NK-92 (cell line): ENCODE measurements around the gene FSHB.
"Not testable (repeated sequence)": the region's sequence is repeated elsewhere in the genome, so short reads cannot be mapped to it uniquely, and the experiment has no call there.

Source experiments
- DNase-seq: peaks from one replicate; lab custom pipeline; 2025; ENCODE audit not compliant: unreplicated experiment; lab: John Stamatoyannopoulos, UW

FSHB gene

DNA sequence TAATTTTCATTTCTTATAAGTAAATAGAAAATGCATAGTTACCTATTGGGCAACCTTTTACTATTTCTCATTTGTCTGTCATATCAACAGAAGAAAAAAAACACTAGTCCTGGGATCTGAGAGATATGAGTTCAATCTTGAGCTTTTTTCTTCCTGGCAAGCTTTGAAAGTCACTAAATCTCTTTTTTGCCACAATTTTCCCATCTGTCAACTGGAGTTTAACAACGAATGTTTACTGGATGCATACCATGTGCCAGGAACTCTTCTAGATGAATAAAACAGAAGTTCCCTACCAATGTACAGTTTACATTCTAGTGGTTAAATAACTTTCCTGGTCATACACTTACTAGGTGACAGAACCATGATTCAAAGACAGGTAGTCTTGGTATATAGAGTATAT is 31.0 kb downstream of the FSHB start:
- no peak for DNase-seq

DNA sequence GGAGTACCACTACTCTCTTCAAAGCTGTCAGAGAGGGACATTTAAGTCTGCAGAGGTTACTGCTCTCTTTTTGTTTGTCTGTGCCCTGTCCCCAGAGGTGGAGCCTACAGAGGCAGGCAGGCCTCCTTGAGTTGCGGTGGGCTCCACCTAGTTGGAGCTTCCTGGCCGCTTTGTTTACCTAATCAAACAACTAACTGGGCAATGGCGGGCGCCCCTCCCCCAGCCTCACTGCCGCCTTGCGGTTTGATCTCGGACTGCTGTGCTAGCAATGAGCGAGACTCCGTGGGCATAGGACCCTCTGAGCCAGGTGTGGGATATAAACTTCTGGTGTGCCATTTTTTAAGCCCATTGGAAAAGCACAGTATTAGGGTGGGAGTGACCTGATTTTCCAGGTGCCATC is 37.8 kb downstream of the FSHB start:
- DNase-seq = not testable (repeated sequence)

GRCh38 chr11:30270671-30271070 is 39.9 kb downstream of the FSHB start:
- no peak for DNase-seq

- DNase-seq = no peak
These were observed 46.4 kb downstream of the FSHB start for GRCh38 chr11:30277176-30277575.

- DNase-seq = no peak
These were observed 49.0 kb downstream of the FSHB start for GRCh38 chr11:30279796-30280195.

DNA sequence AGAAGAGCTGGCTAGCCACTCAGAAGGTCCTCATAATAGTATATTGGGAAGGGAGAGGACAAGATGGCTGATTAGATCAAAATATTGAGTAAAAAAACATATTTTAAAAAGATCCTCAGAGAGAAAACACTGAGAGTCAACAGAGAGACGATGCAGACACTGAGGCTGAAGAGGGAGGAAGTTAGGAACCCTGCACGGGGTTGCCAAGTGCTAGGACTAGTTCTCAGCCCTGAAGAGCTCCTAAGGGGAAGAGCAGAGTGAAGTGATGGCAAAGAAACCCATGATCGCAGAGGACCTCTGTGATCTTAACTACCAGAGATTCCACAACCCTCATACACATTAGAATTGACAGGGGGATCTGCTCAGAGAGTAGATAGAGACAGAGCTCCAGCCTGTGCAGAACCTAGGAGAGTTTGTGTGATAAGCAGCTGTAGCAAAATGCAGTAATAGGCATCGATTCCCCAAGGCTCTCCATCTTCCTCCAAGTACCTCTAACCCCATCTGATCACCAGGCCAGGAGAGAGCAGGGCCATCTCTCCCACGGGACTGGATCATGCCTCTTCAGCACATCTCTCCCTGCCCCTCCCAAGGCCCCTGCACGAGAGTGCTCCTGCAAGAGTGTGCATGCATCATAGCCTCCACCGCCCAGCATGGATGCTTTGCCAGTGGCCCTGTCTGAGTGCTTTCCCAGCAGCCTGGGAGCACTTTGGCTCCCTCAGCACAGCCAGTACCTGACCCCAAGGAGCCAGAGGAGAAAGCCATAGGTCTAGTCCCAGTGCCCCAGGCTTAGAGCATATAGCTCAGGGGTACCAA is 50.9 kb downstream of the FSHB start:
- no peak for DNase-seq

DNA sequence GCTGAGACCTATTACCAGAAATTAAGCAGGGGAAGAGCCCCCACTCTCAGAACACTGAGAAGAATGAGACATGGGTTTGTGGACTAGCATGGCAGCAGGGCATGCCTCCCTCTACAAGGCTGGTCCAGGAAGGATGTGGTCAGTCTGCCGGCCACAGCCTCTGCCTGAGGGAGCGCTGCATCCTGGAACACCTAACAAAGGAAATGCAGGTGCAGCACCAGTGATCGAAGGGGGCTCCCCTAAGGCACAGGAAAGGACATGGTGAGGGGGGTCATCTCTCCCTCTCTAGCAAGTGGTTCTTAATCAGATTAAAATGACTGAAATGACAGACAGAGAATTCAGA is 51.4 kb downstream of the FSHB start:
- DNase-seq = no peak
